A549 (cell line): ENCODE data around the gene TMEM53. TPM values are rescaled to one million over a fixed set of nuclear protein-coding genes. Genes with fewer than 3 reads are reported as not detected.

ENCODE experiments used
- ATAC-seq, 2 experiments: fragments of 200-7000 bp in 1 of 2; fragments of >200 bp in 1 of 2; cut with Nextera tagmentation in 1 of 2; cut with Tn5 transposase in 1 of 2; 3 replicates each; pipeline versions ENCODE4 v1.8.0 to v1.9.1; 2018 to 2020; ENCODE audit warnings: mild to moderate bottlenecking in 1 of 2, moderate library complexity in 1 of 2
- CTCF ChIA-PET: fragments of 300-600 bp; sonication (Branson Sonifier 250); formaldehyde crosslinking; extraction: SDS; loops from one replicate; lab custom pipeline; 2021; ENCODE audit warnings: antibody characterized with exemption, inconsistent platforms; lab: Yijun Ruan, JAX
- POLR2A ChIA-PET: fragments of 350-600 bp; formaldehyde crosslinking; extraction: SDS; loops from one replicate; lab custom pipeline; 2021; ENCODE audit warnings: antibody characterized with exemption, inconsistent platforms; lab: Yijun Ruan, JAX
- DNase-seq, 2 experiments: peaks; one replicate each; pipeline versions ENCODE4 v3.0.0 to v3.0.0-alpha.2; 2011 to 2016; ENCODE audit warnings: low read depth in 1 of 2, low spot score in 1 of 2
- FAIRE-seq: peaks from 2 replicates; lab custom pipeline; 2011; peaks lifted over from hg19 to GRCh38; lab: Jason Lieb, UNC
- H3K27ac ChIP-seq, 2 experiments: fragments of >200 bp; sonication (Bioruptor Twin); formaldehyde crosslinking; 3 replicates each; pipeline ENCODE4 v1.5.1; 2016 to 2017
- H3K4me1 ChIP-seq: fragments of >200 bp; sonication (Bioruptor Twin); formaldehyde crosslinking; 3 replicates; pipeline ENCODE4 v1.6.1; 2016
- H3K4me2 ChIP-seq: fragments of >200 bp; sonication (Bioruptor Twin); formaldehyde crosslinking; 3 replicates; pipeline ENCODE4 v1.6.1; 2016
- H3K4me3 ChIP-seq: fragments of >200 bp; sonication (Bioruptor Twin); formaldehyde crosslinking; 3 replicates; pipeline ENCODE4 v1.5.1; 2016
- H3K9me3 ChIP-seq: fragments of >200 bp; sonication (Bioruptor Twin); formaldehyde crosslinking; 3 replicates; pipeline ENCODE4 v1.6.1; 2016
- CBX8 ChIP-seq: fragments of 200-600 bp; sonication (generic); IDR thresholded peaks from 2 replicates; pipeline ENCODE4 v1.6.1; 2016
- CEBPB ChIP-seq, 2 experiments: fragments of >200 bp in 1 of 2; sonication (Bioruptor Twin) in 1 of 2; formaldehyde crosslinking in 1 of 2; IDR thresholded peaks; 2 replicates each; pipeline ENCODE4 v1.6.1; 2012 to 2016
- CHD2 ChIP-seq: fragments of 150-350 bp; IDR thresholded peaks from 2 replicates; pipeline ENCODE4 v1.6.1; 2014; ENCODE audit warnings: low read length; ENCODE audit not compliant: partially characterized antibody
- EHF ChIP-seq: fragments of 250-450 bp; sonication (Bioruptor Pico); IDR thresholded peaks from 2 replicates; pipeline ENCODE4 v1.5.0; 2020; ENCODE audit warnings: mild to moderate bottlenecking
- EHMT2 ChIP-seq: fragments of 200-600 bp; sonication (generic); IDR thresholded peaks from 2 replicates; pipeline ENCODE4 v1.6.1; 2016; ENCODE audit warnings: antibody characterized with exemption, low read depth, mild to moderate bottlenecking, moderate library complexity
- EP300 ChIP-seq, 2 experiments: fragments of >200 bp; sonication (Bioruptor Twin); formaldehyde crosslinking; IDR thresholded peaks; 2 replicates in 1 of 2; 3 replicates in 1 of 2; pipeline ENCODE4 v1.6.1; 2016 to 2017
- FOSB ChIP-seq: fragments of 250-450 bp; sonication (Bioruptor Pico); IDR thresholded peaks from 2 replicates; pipeline ENCODE4 v1.5.0; 2020; ENCODE audit warnings: mild to moderate bottlenecking, moderate library complexity
- FOSL2 ChIP-seq, 2 experiments: fragments of 450-650 bp in 1 of 2; fragments of >200 bp in 1 of 2; sonication (Bioruptor Twin) in 1 of 2; formaldehyde crosslinking; IDR thresholded peaks; 2 replicates each; pipeline versions ENCODE4 v1.5.0 to v1.6.1; 2016 to 2020; ENCODE audit warnings: mild to moderate bottlenecking in 1 of 2, moderate library complexity in 1 of 2
- FOXS1 ChIP-seq: fragments of 250-450 bp; sonication (Bioruptor Pico); IDR thresholded peaks from 2 replicates; pipeline ENCODE4 v1.5.0; 2020; ENCODE audit warnings: mild to moderate bottlenecking, moderate library complexity
- HOXA7 ChIP-seq: fragments of 250-450 bp; sonication (Bioruptor Pico); IDR thresholded peaks from 2 replicates; pipeline ENCODE4 v1.5.0; 2020; ENCODE audit warnings: mild to moderate bottlenecking, moderate library complexity
- HOXB5 ChIP-seq: fragments of 250-450 bp; sonication (Bioruptor Pico); IDR thresholded peaks from 2 replicates; pipeline ENCODE4 v1.5.0; 2020; ENCODE audit warnings: mild to moderate bottlenecking, moderate library complexity
- JUN ChIP-seq, 2 experiments: fragments of >200 bp; sonication (Bioruptor Twin); formaldehyde crosslinking; IDR thresholded peaks; 2 replicates in 1 of 2; 3 replicates in 1 of 2; pipeline ENCODE4 v1.6.1; 2016 to 2017
- KDM1A ChIP-seq: fragments of 200-600 bp; sonication (generic); IDR thresholded peaks from 2 replicates; pipeline ENCODE4 v1.6.1; 2016; ENCODE audit warnings: low read depth, mild to moderate bottlenecking
- KDM5A ChIP-seq: fragments of 200-600 bp; sonication (generic); IDR thresholded peaks from 2 replicates; pipeline ENCODE4 v1.6.1; 2016; ENCODE audit warnings: antibody characterized with exemption, mild to moderate bottlenecking
- MAFK ChIP-seq: fragments of 450-650 bp; IDR thresholded peaks from 2 replicates; pipeline ENCODE4 v1.6.1; 2014; ENCODE audit not compliant: partially characterized antibody
- MYC ChIP-seq: IDR thresholded peaks from 2 replicates; pipeline ENCODE4 v1.6.1; 2012; ENCODE audit warnings: mild to moderate bottlenecking, inconsistent platforms, low read length, improper control_type of control experiment, borderline replicate concordance
- NPAS2 ChIP-seq: fragments of 250-450 bp; sonication (Bioruptor Pico); IDR thresholded peaks from 2 replicates; pipeline ENCODE4 v1.8.0; 2022; ENCODE audit warnings: mild to moderate bottlenecking, moderate library complexity, borderline replicate concordance
- POLR2A ChIP-seq: IDR thresholded peaks from 2 replicates; pipeline ENCODE4 v1.6.1; 2012; ENCODE audit warnings: mild to moderate bottlenecking, low read length
- RAD21 ChIP-seq, 2 experiments: fragments of >200 bp in 1 of 2; sonication (Bioruptor Twin) in 1 of 2; formaldehyde crosslinking in 1 of 2; IDR thresholded peaks in 1 of 2; conservative IDR thresholded peaks in 1 of 2; 2 replicates in 1 of 2; 3 replicates in 1 of 2; pipeline ENCODE4 v1.6.1; 2012 to 2018; ENCODE audit warnings: inconsistent platforms in 1 of 2
- RCOR1 ChIP-seq: fragments of 150-350 bp; IDR thresholded peaks from 2 replicates; pipeline ENCODE4 v1.6.1; 2014; ENCODE audit warnings: antibody characterized with exemption, low read length, low read depth
- RFX5 ChIP-seq: fragments of 450-650 bp; IDR thresholded peaks from 2 replicates; pipeline ENCODE4 v1.7.1; 2014; ENCODE audit warnings: antibody characterized with exemption, mild to moderate bottlenecking, moderate library complexity
- RNF2 ChIP-seq: fragments of 200-600 bp; sonication (generic); IDR thresholded peaks from 2 replicates; pipeline ENCODE4 v1.6.1; 2016; ENCODE audit warnings: low read depth, mild to moderate bottlenecking, antibody characterized with exemption, moderate library complexity, borderline replicate concordance
- TFCP2L1 ChIP-seq: fragments of 250-450 bp; sonication (Bioruptor Pico); IDR thresholded peaks from 2 replicates; pipeline ENCODE4 v1.5.0; 2021; ENCODE audit warnings: mild to moderate bottlenecking
- TP53 ChIP-seq: fragments of 250-450 bp; sonication (Bioruptor Pico); IDR thresholded peaks from 2 replicates; pipeline ENCODE4 v1.5.0; 2021; ENCODE audit warnings: mild to moderate bottlenecking, moderate library complexity
- ZFP36 ChIP-seq: fragments of 450-650 bp; IDR thresholded peaks from 2 replicates; pipeline ENCODE4 v1.6.1; 2014; ENCODE audit warnings: borderline replicate concordance; ENCODE audit not compliant: partially characterized antibody
- ZNF302 ChIP-seq: fragments of 250-450 bp; sonication (Bioruptor Pico); IDR thresholded peaks from 2 replicates; pipeline ENCODE4 v1.9.0; 2021; ENCODE audit warnings: inconsistent platforms, mild to moderate bottlenecking, moderate library complexity
- ZSCAN20 ChIP-seq: fragments of 250-450 bp; sonication (Bioruptor Pico); IDR thresholded peaks from 2 replicates; pipeline ENCODE4 v1.8.0; 2022; ENCODE audit warnings: mild to moderate bottlenecking, moderate library complexity
- WGBS: methylation state at CpG from one replicate; pipeline ENCODE4 v1.1.6; 2017; ENCODE audit errors: missing lambda C conversion rate; 5-methylcytosine and 5-hydroxymethylcytosine counted together
- polyA plus RNA-seq, 4 experiments: library from polyadenylated mRNA; depleted of rRNA in 3 of 4; stranded (reverse); fragments of >200 nt; fragmentation: RNase III in 1 of 4; extraction: RNeasy Plus Mini Kit Qiagen cat#74134 plus additional on column Dnase treatment in 1 of 4; gene quantifications; 2 replicates in 3 of 4; 3 replicates in 1 of 4; pipeline ENCODE4 v1.2.3, GENCODE V29; 2011 to 2017
- TF ChIP-seq, protein P1 (sequence below): IDR thresholded peaks from 2 replicates; pipeline ENCODE4 v1.6.1; 2012; ENCODE audit warnings: low read depth, borderline replicate concordance
- TF ChIP-seq, protein P2 (sequence below): fragments of >200 bp; sonication (Bioruptor Twin); formaldehyde crosslinking; IDR thresholded peaks from 2 replicates; pipeline ENCODE4 v1.6.1; 2016
- TF ChIP-seq, protein P3 (sequence below): fragments of >200 bp; sonication (Bioruptor Twin); formaldehyde crosslinking; IDR thresholded peaks from 3 replicates; pipeline ENCODE4 v1.5.1; 2016
- TF ChIP-seq, protein P4 (sequence below): fragments of 450-650 bp; IDR thresholded peaks from 2 replicates; pipeline ENCODE4 v1.6.1; 2014; ENCODE audit warnings: antibody characterized with exemption
- TF ChIP-seq, protein P5 (sequence below): fragments of 250-450 bp; sonication (Bioruptor Pico); IDR thresholded peaks from 2 replicates; pipeline ENCODE4 v1.5.0; 2020; ENCODE audit warnings: low read depth, mild to moderate bottlenecking, moderate library complexity
- TF ChIP-seq, protein P6 (sequence below): IDR thresholded peaks from 2 replicates; pipeline ENCODE4 v1.6.1; 2012

TMEM53 gene
- polyA plus RNA-seq, 2 of the 4 experiments (the other 2 are of a cell fraction): 6.2 to 8.0 TPM

DNA sequence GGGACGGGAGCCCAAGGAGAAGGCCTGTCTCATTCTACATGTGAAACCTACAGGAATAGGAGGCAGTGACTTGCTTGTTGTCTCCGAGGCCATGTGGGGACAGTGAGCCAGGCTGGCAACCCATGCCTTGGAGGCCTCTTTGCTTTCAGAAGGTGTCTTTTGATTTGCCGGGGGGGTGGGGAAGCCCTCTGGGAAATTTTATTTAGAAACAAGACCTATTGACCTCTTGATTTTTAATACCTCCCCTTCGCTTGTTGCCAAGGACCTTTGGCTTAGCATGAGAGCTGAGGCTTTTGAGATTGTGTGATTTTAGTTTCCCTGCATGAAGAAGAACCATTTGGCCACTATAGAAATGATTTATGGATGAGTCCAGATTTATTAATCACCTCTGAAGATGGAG, 4.3 kb upstream of the TMEM53 start:
- no peak for ATAC-seq

DNA sequence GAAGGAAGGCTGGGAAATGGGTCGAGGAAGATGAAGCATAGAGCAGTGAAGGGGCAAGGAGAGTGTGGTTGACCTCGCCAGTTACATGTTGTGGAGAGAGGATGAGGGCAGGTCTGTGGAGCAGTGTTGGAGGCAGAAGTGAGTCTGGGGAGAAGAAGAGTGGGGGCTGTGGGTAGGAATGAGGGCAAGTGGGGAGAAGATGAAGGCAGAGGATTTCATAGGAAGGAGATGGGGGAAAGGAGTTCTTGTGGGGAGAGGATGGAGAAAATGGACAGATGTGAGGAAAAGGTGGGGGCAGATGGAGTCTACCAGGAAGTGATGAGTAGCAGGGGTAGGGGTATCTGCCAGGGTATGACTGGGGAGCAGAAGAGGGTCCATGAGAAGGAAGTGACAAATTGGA, 3.8 kb upstream of the TMEM53 start:
- 61% methylated on average over 2 of the region's 2 CpGs for WGBS
- no peak for FAIRE-seq
- POLR2A ChIA-PET: no interaction called here

More for the DNA sequence above, 4.3 kb upstream of the TMEM53 start:
- TF ChIP-seq EP300 (IDR thresholded peaks at IDR 0.05) (no peak), CEBPB (IDR thresholded peaks at IDR 0.05) (no peak), ZSCAN20 (CRISPR knock-in tag) (no peak), EHMT2 (no peak)
- TF ChIP-seq, protein P1, sequence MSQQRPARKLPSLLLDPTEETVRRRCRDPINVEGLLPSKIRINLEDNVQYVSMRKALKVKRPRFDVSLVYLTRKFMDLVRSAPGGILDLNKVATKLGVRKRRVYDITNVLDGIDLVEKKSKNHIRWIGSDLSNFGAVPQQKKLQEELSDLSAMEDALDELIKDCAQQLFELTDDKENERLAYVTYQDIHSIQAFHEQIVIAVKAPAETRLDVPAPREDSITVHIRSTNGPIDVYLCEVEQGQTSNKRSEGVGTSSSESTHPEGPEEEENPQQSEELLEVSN: no peak
- TF ChIP-seq, protein P2, sequence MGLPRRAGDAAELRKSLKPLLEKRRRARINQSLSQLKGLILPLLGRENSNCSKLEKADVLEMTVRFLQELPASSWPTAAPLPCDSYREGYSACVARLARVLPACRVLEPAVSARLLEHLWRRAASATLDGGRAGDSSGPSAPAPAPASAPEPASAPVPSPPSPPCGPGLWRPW: no peak
- TF ChIP-seq, protein P3, sequence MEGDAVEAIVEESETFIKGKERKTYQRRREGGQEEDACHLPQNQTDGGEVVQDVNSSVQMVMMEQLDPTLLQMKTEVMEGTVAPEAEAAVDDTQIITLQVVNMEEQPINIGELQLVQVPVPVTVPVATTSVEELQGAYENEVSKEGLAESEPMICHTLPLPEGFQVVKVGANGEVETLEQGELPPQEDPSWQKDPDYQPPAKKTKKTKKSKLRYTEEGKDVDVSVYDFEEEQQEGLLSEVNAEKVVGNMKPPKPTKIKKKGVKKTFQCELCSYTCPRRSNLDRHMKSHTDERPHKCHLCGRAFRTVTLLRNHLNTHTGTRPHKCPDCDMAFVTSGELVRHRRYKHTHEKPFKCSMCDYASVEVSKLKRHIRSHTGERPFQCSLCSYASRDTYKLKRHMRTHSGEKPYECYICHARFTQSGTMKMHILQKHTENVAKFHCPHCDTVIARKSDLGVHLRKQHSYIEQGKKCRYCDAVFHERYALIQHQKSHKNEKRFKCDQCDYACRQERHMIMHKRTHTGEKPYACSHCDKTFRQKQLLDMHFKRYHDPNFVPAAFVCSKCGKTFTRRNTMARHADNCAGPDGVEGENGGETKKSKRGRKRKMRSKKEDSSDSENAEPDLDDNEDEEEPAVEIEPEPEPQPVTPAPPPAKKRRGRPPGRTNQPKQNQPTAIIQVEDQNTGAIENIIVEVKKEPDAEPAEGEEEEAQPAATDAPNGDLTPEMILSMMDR: no peak
- Histone ChIP-seq H3K4me2 (no peak overlapping the region), H3K4me3 (no peak overlapping the region), H3K27ac (no peak overlapping the region), H3K9me3 (no peaks in the 10 kb centered on the region), H3K4me1 (peaks cover 20% of the 10 kb centered on the region)
- WGBS: 84% methylated on average over 4 of the region's 4 CpGs
- ChIA-PET POLR2A (no interaction called here), CTCF (no interaction called here)
- DNase-seq (no peak), FAIRE-seq (no peak)

DNA sequence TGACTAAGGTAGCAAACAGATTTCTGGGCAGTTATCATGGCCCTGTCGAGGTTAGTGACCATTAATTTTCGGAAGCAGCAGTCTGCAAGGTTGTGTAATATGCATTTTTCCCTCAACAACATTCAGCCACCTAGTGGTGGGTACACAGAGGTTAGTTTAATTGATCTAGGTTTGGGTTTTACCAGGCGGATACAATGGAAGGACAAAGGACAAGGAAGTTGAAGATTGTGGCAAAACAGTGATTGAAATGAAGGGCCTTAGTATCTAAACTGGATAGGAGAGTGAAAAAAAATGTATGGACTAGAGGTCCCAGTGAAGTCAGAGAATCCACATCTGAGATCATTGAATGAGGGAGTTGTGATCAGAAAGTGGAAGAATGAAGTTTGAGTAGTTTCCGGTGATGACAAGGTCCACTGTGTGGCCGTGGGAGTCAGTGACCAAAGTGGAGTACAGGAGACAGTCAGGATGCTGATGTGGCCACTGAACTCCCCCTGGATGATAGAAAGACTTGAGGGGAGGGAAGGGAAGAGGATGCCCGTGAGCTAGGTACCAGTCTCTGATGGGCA, 3.0 kb upstream of the TMEM53 start:
- peak overlapping the region; percentile 43 to 51; a peak in 3 of 6 replicates for H3K27ac ChIP-seq
- ATAC-seq (no peak), FAIRE-seq (no peak), DNase-seq (peak; percentile 51 to 53)
- 44% methylated on average over 6 of the region's 6 CpGs for WGBS
- ChIA-PET POLR2A (no interaction called here), CTCF (interaction anchor here (1.0 to 7.2 kb wide), 3 partner anchors 14 to 459 kb away, joined by 4 to 34 read pairs (median 5); no protein-coding TSS in a partner anchor)
- H3K4me2 ChIP-seq: peak overlapping the region; percentile 63
- peaks cover 25% of the 10 kb centered on the region for H3K4me1 ChIP-seq
- H3K4me3 ChIP-seq: no peak overlapping the region
- no peaks in the 10 kb centered on the region for H3K9me3 ChIP-seq
- TF ChIP-seq RCOR1: no peak
- TF ChIP-seq MYC: no peak
- no peak for TF ChIP-seq TFCP2L1 (CRISPR knock-in tag)
- TF ChIP-seq FOSL2 (IDR thresholded peaks at IDR 0.05): no peak
- no peak for TF ChIP-seq FOSL2 (CRISPR knock-in tag; IDR thresholded peaks at IDR 0.05)
- TF ChIP-seq CBX8: no peak
- peak; percentile 32 to 84; a peak in 3 of 4 replicates for TF ChIP-seq CEBPB (IDR thresholded peaks at IDR 0.05)
- no peak for TF ChIP-seq RNF2
- TF ChIP-seq, protein P4, sequence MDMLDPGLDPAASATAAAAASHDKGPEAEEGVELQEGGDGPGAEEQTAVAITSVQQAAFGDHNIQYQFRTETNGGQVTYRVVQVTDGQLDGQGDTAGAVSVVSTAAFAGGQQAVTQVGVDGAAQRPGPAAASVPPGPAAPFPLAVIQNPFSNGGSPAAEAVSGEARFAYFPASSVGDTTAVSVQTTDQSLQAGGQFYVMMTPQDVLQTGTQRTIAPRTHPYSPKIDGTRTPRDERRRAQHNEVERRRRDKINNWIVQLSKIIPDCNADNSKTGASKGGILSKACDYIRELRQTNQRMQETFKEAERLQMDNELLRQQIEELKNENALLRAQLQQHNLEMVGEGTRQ: no peak
- no peak for TF ChIP-seq KDM5A
- no peak for TF ChIP-seq NPAS2 (CRISPR knock-in tag)
- TF ChIP-seq, protein P5, sequence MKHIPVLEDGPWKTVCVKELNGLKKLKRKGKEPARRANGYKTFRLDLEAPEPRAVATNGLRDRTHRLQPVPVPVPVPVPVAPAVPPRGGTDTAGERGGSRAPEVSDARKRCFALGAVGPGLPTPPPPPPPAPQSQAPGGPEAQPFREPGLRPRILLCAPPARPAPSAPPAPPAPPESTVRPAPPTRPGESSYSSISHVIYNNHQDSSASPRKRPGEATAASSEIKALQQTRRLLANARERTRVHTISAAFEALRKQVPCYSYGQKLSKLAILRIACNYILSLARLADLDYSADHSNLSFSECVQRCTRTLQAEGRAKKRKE (CRISPR knock-in tag): no peak
- no peak for TF ChIP-seq POLR2A
- no peak for TF ChIP-seq EP300 (IDR thresholded peaks at IDR 0.05)
- no peak for TF ChIP-seq ZSCAN20 (CRISPR knock-in tag)
- no peak for TF ChIP-seq FOXS1 (CRISPR knock-in tag)
- TF ChIP-seq, protein P6, sequence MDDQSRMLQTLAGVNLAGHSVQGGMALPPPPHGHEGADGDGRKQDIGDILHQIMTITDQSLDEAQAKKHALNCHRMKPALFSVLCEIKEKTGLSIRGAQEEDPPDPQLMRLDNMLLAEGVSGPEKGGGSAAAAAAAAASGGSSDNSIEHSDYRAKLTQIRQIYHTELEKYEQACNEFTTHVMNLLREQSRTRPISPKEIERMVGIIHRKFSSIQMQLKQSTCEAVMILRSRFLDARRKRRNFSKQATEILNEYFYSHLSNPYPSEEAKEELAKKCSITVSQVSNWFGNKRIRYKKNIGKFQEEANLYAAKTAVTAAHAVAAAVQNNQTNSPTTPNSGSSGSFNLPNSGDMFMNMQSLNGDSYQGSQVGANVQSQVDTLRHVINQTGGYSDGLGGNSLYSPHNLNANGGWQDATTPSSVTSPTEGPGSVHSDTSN: no peak
- TF ChIP-seq ZNF302 (CRISPR knock-in tag): no peak
- TF ChIP-seq EHF (CRISPR knock-in tag): no peak
- no peak for TF ChIP-seq KDM1A
- TF ChIP-seq CHD2: no peak
- TF ChIP-seq FOSB: no peak

More for the DNA sequence above, 3.8 kb upstream of the TMEM53 start:
- TF ChIP-seq RNF2 (no peak), CBX8 (no peak), JUN (IDR thresholded peaks at IDR 0.05) (no peak), RAD21 (conservative IDR thresholded peaks at IDR 0.05 in 1 of 2, IDR thresholded peaks at IDR 0.05 in 1 of 2) (no peak), KDM1A (no peak), HOXB5 (CRISPR knock-in tag) (no peak), RFX5 (no peak), TP53 (no peak), HOXA7 (no peak), KDM5A (no peak), ZSCAN20 (CRISPR knock-in tag) (no peak), ZFP36 (no peak), MAFK (no peak), FOSL2 (IDR thresholded peaks at IDR 0.05) (no peak), FOSL2 (CRISPR knock-in tag; IDR thresholded peaks at IDR 0.05) (no peak)
- no peak overlapping the region for H3K27ac ChIP-seq
- no peak overlapping the region for H3K4me2 ChIP-seq
- CTCF ChIA-PET: interaction anchor here (1.0 kb wide), 1 partner anchor 460 kb away, joined by 4 read pairs; no protein-coding TSS in a partner anchor
- H3K4me3 ChIP-seq: no peak overlapping the region
- no peak for ATAC-seq
- no peak for DNase-seq
- no peaks in the 10 kb centered on the region for H3K9me3 ChIP-seq
- peaks cover 23% of the 10 kb centered on the region for H3K4me1 ChIP-seq
